ENCODE results near the gene PLEKHO2.
A peak's percentile ranks its signal among the peaks of the same experiment; 100 is the strongest.

The PLEKHO2 gene

DNA sequence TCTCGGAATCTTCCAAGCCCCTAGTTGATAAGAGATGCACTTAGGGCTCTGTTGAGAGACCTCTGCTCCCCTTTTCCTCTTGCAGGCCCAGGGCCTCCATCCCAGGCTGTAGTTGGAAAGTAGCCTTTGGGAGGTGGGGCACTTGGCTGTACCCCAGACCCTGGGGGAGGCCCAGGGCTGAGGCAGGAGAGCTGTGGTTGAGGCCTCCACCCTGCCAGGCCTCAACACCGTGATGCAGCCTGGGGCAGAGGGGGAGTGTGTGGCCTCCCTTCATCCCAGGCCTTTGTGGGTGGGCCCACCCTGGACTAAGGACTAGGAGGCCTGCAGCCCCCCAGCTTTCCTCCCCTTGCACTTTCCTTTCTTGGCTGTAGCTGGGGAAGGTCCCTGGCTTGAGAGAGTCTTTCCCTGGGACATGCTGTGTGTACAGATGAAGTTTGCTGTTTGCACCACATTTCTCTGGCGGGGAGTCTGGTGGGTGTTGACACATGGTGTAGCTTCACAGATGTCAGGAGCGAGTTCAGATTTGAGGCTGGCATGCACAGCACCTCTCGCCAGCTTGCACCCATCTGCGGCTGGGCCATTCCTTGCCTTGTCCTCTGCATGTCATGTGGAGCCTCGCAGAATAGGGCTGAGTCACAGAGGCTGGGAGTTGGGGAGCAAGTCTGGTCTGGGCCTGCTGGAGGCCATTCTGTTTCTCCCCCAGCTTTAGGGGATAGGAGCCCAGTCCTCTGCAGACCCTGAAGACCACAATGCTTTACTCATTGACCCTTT is 13.7 kb downstream of the PLEKHO2 start:
- DNase-seq (ENCODE audit: low spot score): no peak

DNA sequence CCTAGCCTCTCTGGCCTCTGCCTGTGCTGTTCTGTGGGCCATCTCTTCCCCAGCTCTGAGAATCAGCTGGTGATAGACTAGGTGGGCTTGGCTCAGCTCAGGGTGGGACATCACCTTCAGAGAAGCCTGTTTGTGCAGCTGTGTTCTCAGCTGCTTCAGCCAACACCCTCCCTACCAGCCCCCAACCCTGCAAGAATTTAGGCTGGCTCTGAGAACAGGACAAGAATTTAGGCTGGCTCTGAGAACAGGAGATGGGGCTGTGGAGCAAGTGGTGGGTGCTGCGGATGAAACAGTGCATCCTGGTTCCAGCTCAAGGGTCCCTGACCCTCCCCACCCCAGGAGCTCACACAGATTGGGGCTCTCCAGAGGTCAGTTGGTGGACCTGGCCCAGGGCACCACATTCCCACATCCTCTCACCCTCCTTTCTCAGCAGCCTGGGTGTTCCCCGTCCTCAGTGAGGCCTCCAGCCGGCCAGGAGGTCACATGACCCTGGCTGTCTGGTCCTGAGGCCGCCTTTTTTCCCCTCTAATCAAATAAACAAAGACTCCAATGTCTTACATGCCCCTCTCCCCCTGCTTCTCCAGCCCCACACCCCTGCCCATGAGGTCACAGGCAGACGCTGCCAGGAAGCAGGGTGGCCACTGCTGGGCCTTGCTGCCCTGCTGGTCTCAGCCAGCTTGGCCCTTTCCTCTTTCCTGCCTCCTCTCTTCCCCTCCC is 14.9 kb downstream of the PLEKHO2 start:
- no peak for DNase-seq (ENCODE audit: low spot score)

DNA sequence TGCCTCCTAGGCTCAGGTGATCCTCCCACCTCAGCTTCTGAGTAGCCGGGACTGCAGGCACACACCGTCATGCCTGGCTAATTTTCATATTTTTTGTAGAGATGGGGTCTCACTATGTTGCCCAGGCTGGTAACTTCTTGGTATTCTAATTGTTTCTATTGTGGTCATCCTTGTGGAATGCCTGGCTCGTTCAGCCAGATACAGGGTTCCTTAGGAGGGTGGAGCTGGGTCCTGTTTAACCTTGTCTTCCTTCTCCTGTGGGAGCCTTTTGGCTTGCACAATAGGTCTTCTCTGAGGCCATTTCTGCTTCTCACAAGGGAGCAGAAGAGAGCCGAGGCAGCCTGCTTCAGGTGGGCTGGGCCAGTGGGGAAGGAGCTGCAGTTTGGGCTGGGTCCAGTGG is 15.7 kb downstream of the PLEKHO2 start:
- no peak for DNase-seq (ENCODE audit: low spot score)

DNA sequence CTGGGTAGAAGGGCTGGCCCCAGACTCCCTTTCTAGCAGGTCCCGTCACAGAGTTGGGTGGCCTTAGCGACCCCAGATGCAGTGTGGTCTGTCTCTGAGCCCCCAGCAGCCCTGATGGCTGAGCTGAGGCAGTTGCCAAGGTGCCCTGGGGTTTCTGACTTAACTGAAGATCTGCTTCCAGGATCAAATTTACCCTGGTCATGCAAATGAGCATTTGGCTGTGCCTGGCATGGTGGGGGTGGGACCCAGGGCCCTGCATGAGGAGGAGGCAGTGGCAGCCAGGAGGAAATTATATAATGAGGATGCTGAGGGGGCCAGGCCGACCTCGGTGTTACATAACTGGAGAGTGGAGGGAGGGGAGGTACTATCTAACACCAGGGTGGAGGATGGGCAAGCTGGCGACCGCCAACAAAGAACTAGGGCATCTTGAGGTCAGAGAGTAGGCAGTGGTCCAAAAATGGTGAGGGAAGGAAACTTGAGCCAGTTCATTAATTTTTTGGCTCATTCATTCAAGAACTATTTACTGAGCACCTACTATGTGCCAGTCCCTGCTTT is 16.4 kb downstream of the PLEKHO2 start:
- DNase-seq (ENCODE audit: low spot score): no peak

DNA sequence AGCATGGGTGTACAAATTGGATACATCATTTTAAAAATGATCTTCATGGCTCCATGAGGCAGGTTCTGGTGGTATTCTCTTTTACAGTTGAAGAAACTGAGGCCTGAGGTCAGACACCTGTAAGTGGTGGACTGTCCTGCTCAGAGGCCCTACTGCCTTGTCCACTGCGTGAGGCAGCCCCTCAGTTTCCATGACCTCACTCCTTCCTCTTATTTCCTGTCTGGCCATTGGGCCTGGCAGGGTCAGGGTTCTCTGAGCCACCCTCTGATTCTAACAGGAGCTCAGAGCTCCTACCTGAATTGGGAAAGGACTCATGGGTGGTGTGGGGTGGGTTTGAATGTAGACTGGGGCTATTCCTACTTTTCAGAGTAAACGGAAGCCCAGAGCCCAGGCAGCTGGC is 17.5 kb downstream of the PLEKHO2 start:
- no peak for DNase-seq (ENCODE audit: low spot score)

DNA sequence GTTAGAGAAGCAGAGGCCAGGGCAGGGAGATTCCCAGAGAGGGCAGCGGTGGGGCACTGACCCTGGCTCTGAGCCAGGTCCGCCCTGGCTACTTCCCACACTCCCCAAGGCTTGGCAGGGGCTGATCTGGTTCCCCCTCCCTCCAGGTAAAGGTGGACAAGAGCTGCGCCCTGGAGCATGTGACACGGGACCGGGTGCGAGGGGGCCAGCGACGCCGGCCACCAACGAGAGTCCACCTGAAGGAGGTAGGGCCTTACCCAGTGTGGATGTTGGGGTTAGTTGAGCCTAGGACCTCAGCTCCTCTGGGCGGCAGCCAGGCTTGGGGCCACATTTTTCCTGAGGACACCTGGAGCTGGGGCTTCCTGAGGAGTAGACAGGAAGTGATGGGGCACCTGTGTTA is 19.6 kb downstream of the PLEKHO2 start:
- no peak for DNase-seq (ENCODE audit: low spot score)

DNA sequence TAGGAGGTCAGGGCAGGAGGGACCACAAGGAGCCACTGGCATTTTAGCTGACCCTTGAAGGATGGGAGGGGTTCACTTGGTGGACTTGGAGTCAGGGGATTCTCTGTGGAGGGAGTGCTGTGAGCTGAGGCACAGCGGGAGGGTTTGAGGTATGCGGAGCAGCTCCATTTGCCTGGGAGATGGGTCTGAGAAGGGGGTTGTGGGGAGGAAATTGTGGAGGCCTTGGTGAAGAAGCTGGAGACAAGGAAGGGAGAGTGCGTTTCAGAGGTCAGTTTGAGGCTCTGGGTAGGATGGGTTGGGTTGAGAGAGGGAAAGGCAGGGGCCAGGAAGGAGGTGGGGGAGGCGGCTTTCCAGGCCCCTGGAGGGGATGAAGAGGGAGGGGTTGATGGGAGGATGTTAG is 20.2 kb downstream of the PLEKHO2 start:
- no peak for DNase-seq (ENCODE audit: low spot score)

DNA sequence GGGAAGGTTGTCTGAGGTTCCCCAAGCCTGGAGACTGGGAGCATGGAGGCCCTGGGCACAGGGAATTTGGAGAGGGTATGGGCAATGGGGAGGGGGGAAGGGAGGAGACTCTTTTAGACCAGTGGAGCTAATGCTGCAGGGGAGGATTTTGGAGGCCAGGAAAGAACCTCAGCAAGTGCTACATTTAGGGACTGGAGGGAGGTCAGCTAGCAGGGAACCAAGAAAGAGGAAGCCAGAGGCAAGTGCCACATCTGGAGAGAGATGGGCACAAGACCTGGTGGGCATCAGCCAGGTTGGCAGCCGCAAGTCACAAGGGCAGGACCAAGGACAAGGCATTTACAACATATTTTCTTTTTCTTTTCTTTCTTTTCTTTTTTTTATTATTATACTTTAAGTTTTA is 20.7 kb downstream of the PLEKHO2 start:
- no peak for DNase-seq (ENCODE audit: low spot score)

DNA sequence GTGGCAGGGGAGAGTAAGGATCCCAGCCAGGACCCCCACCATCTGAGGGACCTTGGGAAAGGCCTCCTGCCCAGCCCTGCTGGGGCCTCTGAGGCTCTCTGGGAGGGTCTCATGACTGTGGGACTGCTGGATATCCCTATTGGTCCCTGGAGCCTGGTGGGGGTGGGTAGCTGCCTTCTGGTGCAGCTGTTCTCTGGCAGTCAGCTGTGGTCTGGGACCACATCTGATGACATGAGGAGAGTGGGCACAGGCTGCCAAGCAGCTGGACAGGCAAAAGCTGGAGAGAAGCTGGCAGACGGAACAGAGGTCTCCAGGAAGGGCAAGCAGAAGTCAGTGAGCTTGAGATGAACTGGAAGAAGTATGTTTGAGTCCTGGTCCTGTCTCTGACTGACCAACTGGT is 22.4 kb downstream of the PLEKHO2 start:
- no peak for DNase-seq (ENCODE audit: low spot score)

DNA sequence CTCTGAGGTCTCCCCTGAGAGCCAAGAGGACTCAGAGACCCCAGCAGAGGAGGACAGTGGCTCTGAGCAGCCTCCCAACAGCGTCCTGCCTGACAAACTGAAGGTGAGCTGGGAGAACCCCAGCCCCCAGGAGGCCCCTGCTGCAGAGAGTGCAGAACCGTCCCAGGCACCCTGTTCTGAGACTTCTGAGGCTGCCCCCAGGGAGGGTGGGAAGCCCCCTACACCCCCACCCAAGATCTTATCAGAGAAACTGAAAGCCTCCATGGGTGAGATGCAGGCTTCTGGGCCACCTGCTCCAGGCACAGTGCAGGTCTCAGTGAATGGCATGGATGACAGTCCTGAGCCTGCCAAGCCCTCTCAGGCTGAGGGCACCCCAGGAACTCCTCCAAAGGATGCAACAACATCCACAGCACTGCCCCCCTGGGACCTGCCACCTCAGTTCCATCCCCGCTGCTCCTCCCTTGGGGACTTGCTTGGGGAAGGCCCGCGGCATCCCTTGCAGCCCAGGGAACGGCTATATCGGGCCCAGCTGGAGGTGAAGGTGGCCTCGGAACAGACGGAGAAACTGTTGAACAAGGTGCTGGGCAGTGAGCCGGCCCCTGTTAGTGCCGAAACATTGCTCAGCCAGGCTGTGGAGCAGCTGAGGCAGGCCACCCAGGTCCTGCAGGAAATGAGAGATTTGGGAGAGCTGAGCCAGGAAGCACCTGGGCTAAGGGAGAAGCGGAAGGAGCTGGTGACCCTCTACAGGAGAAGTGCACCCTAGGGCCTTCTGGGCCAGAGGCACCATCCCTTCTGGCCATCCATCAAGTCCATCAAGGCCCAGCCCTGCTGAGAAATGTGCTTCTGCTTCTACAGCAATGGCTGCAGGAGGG is 23.6 kb downstream of the PLEKHO2 start:
- DNase-seq (ENCODE audit: low spot score): no peak

DNA sequence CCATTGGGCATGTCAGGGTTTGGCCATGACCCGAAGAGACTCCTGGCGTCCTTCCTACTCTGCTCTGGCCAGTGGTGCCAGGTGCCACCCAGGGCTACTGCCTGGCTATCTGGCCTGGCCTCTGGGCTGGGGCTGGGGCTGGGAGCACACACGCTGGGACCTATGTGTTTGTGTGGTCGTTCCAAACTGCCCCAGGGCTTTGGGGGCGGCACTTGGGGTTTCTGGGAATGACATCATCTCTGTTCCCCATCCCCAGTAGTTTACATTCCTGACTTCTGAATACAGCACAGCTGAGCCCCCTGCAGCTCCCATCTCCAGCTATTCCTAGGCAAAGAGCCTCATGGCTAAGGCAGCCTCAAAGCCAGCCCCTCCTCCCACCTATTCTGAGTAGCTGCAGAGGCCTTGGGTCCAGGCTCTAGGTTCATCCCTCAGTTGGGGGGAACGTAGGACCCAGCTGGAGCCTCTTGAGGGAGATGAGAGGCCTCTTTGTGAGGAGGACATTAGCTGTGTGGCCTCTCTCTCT is 24.3 kb downstream of the PLEKHO2 start:
- no peak for DNase-seq (ENCODE audit: low spot score)

DNA sequence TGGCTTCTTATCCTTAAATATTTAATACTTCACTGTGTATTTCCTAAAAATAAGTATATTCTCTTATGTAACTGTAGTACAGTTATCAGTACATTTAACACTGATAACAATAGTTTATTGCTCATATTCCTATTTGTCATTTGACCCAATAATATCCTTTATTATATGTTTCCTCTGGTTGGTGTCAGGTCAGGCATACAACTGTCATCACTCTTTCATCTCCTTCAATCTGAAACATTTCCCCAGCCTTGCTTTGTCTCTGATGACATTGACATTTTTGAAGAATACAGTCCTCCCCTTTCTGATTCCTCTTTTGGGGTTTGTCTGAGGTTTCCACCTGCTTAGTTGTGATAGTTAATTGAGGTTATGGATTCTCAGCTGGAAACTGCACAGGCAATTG is 27.8 kb downstream of the PLEKHO2 start:
- DNase-seq (ENCODE audit: low spot score): no peak

DNA sequence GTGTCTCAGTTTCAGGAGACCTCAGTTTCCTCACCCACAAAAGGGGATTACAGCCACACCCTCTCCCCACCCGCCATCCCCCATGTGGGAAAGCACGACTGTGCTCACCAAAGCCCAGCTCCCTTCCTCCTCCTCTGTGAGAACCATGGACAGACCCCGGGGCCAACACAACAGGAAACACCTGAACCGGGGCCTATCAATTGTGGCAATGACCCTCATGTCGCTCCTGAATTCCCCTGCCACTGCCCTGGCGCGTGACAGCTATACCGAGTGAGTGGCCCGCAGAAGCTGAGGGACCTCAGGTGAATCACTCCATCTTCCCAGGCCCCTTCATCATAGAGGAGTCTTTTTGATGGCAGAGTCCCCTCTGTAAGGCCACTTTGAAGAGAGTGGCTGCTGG is 28.6 kb downstream of the PLEKHO2 start:
- no peak for DNase-seq (ENCODE audit: low spot score)

DNA sequence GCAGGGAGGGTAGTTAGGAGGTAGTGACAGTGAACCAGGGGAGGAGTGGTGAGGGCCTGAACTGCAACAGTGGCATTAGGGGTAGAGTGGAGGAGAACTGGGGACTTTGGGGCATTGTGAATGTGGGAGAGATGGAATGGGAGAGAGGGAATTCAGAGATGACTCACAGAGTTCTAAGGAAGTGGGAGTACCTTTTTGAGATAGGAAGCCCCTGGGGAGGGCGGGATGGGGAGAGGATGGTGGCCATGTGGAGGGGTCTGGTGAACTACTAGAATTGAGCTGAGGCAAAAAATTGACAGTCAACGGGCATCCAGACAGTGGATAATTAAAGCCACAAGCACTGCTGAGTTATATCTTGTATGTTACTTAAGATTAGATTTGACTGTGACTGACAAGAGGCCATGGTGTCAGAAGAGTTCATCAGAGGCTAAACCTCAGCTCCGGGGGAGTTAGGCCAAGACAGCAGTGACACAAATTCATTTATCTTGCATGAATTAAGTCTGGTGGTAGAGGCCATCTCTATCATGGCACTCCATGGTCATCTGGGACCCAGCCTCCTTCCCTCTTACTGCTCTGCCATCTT is 34.0 kb downstream of the PLEKHO2 start:
- DNase-seq (ENCODE audit: low spot score): no peak

DNA sequence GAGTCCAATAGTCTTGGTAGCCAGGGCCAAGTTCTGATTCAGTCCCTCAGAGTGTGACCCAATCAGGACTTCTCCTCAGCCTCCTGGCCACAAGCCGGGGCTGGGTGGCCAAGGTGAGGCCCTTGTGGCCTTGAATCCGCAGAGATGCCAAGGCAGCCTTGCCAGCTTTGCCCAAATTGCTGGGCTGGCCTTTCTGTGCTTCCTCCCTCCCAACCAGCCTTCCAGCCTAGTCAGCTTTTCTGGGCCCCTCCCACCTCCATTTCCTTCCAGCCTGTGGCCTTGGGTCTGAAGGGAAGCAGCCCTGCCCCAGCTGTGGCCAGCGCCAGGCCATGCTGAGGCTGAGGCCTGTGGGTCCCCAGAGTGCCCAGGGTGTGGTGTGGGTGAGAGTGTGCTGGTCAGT is 35.7 kb downstream of the PLEKHO2 start:
- DNase-seq (ENCODE audit: low spot score): no peak

DNA sequence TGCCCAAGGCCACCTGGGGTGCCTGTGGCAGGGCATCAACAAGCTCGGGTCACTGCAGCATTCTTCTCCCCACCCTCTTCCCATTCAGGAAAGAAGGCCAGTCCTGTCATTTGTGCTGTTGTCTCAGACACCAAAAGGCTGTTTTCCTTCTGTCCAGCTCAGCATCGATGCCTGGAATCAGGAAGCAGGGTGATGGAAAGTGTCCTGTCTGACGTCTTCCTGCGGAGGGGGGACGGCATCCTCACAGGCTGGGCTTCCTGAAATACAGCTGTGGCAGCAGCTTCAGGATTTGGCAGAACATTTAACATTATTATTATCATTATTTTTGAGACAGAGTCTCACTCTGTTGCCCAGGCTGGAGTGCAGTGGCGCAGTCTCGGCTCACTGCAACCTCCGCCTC is 37.0 kb downstream of the PLEKHO2 start:
- no peak for DNase-seq (ENCODE audit: low spot score)

DNA sequence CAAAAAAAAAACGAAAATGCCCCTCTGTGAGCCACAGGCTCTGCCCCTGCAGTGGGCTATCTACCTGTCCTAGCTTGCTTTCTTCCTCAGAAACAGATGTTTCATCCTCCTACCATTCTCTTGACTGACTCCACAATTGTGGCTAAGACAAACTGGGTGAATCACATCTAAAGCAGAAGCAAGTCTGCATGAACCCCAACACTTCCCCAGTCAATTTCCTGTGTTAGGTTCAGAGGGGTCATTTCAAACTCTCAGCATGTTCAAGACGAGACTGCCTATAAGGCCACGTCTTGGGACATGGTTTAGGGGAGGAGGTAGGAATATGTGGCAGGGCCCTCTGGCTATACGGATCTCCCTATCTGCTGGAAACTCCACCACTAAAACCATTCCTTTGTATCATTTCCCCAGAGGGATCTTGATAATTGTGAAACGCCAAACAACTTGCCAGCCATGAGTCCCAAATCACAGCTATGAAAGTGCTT is 41.4 kb downstream of the PLEKHO2 start:
- peak; percentile 83 for DNase-seq (ENCODE audit: low spot score)

DNA sequence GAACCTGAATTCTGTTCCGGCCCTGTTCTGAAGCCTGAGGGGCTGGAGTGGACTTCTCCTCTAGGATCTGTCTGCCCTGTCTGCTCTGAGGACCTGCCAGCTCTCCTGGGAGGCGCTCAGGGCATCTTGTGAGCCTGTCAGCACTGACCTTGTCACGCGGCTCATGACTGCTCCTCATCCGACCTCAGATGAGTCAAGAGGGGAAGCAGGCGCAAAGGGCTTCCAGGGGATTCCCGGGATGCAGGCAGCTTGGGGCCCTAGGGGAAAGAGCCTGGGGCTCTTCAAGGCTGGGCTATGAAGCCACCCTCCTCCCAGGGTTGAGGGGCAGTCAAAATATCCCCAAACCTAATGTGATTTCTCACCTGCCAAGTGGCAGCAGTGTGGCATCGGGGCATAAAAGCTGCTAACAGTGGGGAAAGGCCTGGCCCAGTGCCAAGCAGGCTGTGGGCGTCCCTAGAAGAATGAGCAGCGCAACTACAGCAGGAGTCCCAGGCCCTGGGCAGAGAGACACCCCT is 42.3 kb downstream of the PLEKHO2 start:
- peak; percentile 72 for DNase-seq (ENCODE audit: low spot score)

DNA sequence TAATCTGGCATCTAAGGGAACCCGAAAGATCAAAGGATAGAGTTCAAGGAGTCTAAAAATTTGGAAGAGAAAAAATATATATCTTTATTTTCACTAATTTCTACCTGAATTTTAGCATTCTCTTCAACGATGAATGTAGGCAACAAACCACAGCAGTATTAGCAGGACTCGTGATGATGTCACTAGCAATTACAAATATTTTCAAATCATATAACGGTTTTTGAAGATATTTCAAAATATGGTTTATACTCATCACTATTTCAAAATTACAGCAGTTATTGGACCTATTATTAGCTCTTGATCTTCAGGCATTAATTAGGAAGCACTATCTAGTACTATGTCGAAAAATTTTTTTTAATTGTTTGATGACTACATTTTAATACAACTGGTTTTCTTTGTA is 43.0 kb downstream of the PLEKHO2 start:
- DNase-seq (ENCODE audit: low spot score): no peak

DNA sequence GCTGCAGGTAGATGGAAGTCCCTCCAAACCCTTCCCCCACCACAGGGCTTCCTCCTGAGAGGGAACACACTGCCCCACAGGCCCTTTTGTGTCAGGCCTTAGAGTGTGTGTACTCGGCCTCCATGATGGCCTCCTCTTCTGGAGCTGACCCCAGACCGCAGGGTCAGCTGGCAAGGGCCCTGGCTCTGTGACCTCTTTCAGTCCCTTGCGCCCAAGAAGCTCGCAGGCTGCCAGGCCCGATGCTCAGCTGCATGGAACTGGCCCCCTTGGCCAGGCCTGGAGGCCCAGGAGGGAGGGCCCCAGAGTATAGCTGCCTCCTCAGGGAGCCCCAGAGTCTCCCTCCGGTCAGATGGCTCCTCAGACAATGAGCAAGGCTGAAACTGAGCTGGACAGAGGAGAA is 46.6 kb downstream of the PLEKHO2 start:
- no peak for DNase-seq (ENCODE audit: low spot score)

DNA sequence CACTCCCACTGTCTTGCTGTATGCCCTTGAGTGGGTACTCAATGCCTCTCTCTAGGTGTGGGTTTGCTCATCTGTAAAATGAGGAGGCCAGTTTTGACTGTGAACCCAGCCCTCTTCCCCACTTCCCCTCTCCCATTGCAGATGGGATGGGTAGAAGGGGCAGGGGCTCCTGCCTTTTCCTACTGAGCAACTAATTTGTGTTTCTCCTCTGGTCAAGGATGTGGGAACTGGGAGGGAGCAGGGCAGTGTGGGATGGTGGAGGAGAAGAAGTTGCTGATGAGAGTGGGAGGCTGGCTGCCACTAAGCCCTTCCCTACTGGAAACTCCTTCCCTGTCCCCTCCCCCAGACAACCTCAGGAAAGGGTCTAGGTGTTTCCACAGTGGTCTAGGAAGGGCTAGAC is 49.8 kb downstream of the PLEKHO2 start:
- no peak for DNase-seq (ENCODE audit: low spot score)
